HG03342 (cell line): ENCODE results near the gene PIGR.

ENCODE experiments used
- ATAC-seq: cut with Tn5 transposase; IDR thresholded peaks from one replicate; pipeline ENCODE4 v1.9.1; 2021; ENCODE audit warnings: mild to moderate bottlenecking, moderate library complexity; ENCODE audit not compliant: unreplicated experiment

The PIGR gene

GRCh38 chr1:206912445-206913095, 33.7 kb downstream of the PIGR start:
- ATAC-seq = no peak

- ATAC-seq = no peak
Observed at GRCh38 chr1:206911064-206911663, 35.1 kb downstream of the PIGR start.

- ATAC-seq = no peak
Observed at GRCh38 chr1:206909883-206910318, 36.4 kb downstream of the PIGR start.

GRCh38 chr1:206909161-206909882, 36.9 kb downstream of the PIGR start:
- no peak for ATAC-seq

- no peak for ATAC-seq
Observed at GRCh38 chr1:206908038-206908437, 38.2 kb downstream of the PIGR start.

- no peak for ATAC-seq
Observed at GRCh38 chr1:206907304-206907991, 38.8 kb downstream of the PIGR start.

- peak; percentile 59 for ATAC-seq
Observed at GRCh38 chr1:206905295-206906164, 40.7 kb downstream of the PIGR start.

GRCh38 chr1:206904423-206905142, 41.7 kb downstream of the PIGR start:
- ATAC-seq = no peak

GRCh38 chr1:206903687-206904086, 42.6 kb downstream of the PIGR start:
- no peak for ATAC-seq

GRCh38 chr1:206902702-206903101, 43.6 kb downstream of the PIGR start:
- ATAC-seq = no peak

- no peak for ATAC-seq
Observed at GRCh38 chr1:206901944-206902343, 44.3 kb downstream of the PIGR start.

- no peak for ATAC-seq
Observed at GRCh38 chr1:206900149-206900548, 46.1 kb downstream of the PIGR start.

- ATAC-seq = no peak
Observed at GRCh38 chr1:206899717-206900116, 46.5 kb downstream of the PIGR start.

- no peak for ATAC-seq
Observed at GRCh38 chr1:206898915-206899431, 47.3 kb downstream of the PIGR start.

- ATAC-seq = no peak
Observed at GRCh38 chr1:206898089-206898914, 48.0 kb downstream of the PIGR start.

GRCh38 chr1:206897175-206897574, 49.1 kb downstream of the PIGR start, which contains the start of gene IL24:
Gene IL24 (plus strand): TSS chr1:206897443. CDS start chr1:206897833, 390 bp downstream.
- ATAC-seq = no peak

- ATAC-seq = no peak
Observed at GRCh38 chr1:206896261-206896660, 50.0 kb downstream of the PIGR start.

GRCh38 chr1:206895837-206896242, 50.4 kb downstream of the PIGR start:
- ATAC-seq = no peak

- no peak for ATAC-seq
Observed at GRCh38 chr1:206895325-206895724, 50.9 kb downstream of the PIGR start.
